Measurements from ENCODE around the gene PLCD3. TPM values are rescaled to one million over a fixed set of nuclear protein-coding genes. Genes with fewer than 3 reads are reported as not detected.
A peak's percentile ranks its signal among the peaks of the same experiment; 100 is the strongest.

PLCD3 gene
- total and polyA plus RNA-seq, 2 of the 13 experiments (the other 11 are each of a cell fraction or from before 2014, with no cell fraction given): 11.3 to 39.1 TPM

DNA sequence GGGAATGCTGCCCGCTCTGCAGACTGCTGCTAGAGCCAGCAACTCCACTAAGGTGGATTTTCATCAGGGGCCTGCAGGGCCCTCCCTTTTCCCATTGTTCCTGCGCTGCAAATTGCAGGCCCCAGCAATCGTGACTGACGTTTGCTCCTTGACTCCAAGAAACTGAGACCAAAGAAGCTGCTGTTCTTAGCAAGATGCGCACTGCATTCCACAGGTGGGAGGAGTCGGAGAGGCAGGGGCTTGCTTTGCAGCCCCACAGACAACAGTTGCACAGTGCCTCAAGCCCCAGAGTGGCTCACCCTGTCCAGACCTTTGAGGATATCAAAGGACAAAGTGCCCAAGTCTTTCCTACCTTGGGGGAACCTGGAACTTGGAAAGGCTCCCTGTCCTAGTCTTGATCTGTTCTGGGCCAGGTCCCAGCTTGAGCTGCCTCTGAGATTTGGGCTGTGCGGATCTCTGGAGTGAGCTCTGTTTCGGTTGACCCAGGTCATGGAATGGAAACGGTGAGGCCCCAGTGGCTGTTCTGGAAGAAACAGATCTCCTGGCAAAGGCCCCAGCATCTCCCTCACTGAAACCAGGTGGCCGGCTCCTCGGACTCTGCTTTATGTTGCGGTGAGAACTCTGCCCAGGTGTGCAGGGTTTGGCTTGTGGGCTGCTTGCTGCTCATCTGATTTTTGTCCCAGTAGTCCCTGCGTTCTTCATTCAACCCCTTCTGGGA lies 24.9 kb downstream of the PLCD3 start:
- H3K4me1 ChIP-seq (ENCODE audit: insufficient read depth, low read length): peaks cover 35% of the 10 kb centered on the region
- no peak for ATAC-seq
- no peak for FAIRE-seq
- no peak overlapping the region for H3K27ac ChIP-seq (ENCODE audit: extremely low read length, insufficient read depth, low read length)
- no peak overlapping the region for H3K4me2 ChIP-seq (ENCODE audit: low read depth, low read length)
- intact Hi-C loops (cut with micrococcal nuclease; ENCODE audit: unreplicated experiment): no loop called here
- H3K9me3 ChIP-seq (ENCODE audit: low read length): no peaks in the 10 kb centered on the region
- no peak overlapping the region for H3K4me3 ChIP-seq (replicated peaks in 1 of 3; ENCODE audit: insufficient read depth in 1 of 3, low read depth in 2 of 3, low read length in 3 of 3)
- H3K36me3 ChIP-seq (replicated peaks in 1 of 2; ENCODE audit: control insufficient read depth in 1 of 2, insufficient read depth in 2 of 2, low read length in 2 of 2): peaks cover 41 to 58% of the 10 kb centered on the region in 2 experiments
- no peak overlapping the region for H2AFZ ChIP-seq (ENCODE audit: low read length)
- ChIA-PET CTCF (ENCODE audit: low intra/inter-chr PET ratio, low total read pairs) (interaction anchor here (1.9 kb wide), 1 partner anchor 25 kb away, joined by 12 read pairs; the partner anchor contains the start of gene PLCD3), POLR2A (interaction anchor here (2.4 kb wide), 1 partner anchor 17 kb away, joined by 14 read pairs; no protein-coding TSS in a partner anchor)
- BruUV-seq (replicated peaks): no TSS peak
- DNase-seq (ENCODE audit: low spot score): no peak
- WGBS (ENCODE audit: low lambda C conversion rate): 95% methylated on average over 12 of the region's 13 CpGs
- no peak overlapping the region for H3K9ac ChIP-seq (ENCODE audit: insufficient read depth, low read depth, low read length)
- H4K20me1 ChIP-seq (ENCODE audit: insufficient read depth, low read length): no peaks in the 10 kb centered on the region
- in situ Hi-C loops (cut with HindIII; ENCODE audit: extremely low pct_ligation_motif_present, low pct_unique_long_range_greater_than_20kb): loop anchor here (10.0 kb wide), 1 partner anchor 183 kb away; no protein-coding TSS in a partner anchor
- H3K27me3 ChIP-seq (ENCODE audit: control insufficient read depth in 1 of 2, insufficient read depth in 2 of 2, low read length in 2 of 2): no peaks in the 10 kb centered on the region
- H3K79me2 ChIP-seq (ENCODE audit: insufficient read depth, low read length): no peaks in the 10 kb centered on the region
- TF ChIP-seq POLR2AphosphoS2 (IDR thresholded peaks at IDR 0.05; ENCODE audit: low read depth, low read length) (0 out of 2 replicates have a peak, but pooled peaks have one; percentile 5), ZNF225 (CRISPR knock-in tag; IDR thresholded peaks at IDR 0.05) (no peak), ZNF891 (CRISPR knock-in tag; IDR thresholded peaks at IDR 0.05) (0 out of 2 replicates have a peak, but pooled peaks have one; percentile 22), THYN1 (CRISPR knock-in tag; IDR thresholded peaks at IDR 0.05; ENCODE audit: borderline replicate concordance, low read depth) (no peak), FOXJ3 (CRISPR knock-in tag; IDR thresholded peaks at IDR 0.05; ENCODE audit: borderline replicate concordance) (no peak), AGO2 (optimal IDR thresholded peaks at IDR 0.05; ENCODE audit: low read depth, low read length) (peak; percentile 39), ZNF292 (CRISPR knock-in tag; IDR thresholded peaks at IDR 0.05; ENCODE audit: borderline replicate concordance, low read depth) (no peak)
- TF ChIP-seq, protein P1, sequence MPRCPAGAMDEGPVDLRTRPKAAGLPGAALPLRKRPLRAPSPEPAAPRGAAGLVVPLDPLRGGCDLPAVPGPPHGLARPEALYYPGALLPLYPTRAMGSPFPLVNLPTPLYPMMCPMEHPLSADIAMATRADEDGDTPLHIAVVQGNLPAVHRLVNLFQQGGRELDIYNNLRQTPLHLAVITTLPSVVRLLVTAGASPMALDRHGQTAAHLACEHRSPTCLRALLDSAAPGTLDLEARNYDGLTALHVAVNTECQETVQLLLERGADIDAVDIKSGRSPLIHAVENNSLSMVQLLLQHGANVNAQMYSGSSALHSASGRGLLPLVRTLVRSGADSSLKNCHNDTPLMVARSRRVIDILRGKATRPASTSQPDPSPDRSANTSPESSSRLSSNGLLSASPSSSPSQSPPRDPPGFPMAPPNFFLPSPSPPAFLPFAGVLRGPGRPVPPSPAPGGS (CRISPR knock-in tag; IDR thresholded peaks at IDR 0.05): no peak
